ENCODE measurements around the gene HS3ST6.
"Not testable (repeated sequence)": the region's sequence is repeated elsewhere in the genome, so short reads cannot be mapped to it uniquely, and the experiment has no call there.

HS3ST6 gene

DNA sequence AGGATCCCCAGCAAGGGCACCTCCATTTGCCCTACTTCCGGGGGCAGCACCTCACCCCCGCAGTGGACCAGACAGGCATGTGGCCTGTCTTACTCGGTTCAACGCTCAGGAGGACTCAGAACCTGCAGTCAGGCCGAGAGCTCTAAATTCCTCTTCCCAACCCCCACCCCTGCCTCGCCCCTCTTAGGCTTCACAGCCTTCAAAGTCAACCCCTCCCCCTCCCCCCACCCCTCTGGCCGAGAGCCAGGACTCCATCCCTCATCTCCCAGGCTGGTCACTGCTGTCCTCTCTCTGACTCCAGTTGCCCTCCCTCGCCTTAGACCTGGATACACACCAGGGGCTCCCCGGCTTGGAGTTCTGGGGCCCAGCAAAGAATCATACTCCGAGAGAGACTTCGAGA is 8.1 kb upstream of the HS3ST6 start:
- DNase-seq (ENCODE audit: low spot score): no peak

DNA sequence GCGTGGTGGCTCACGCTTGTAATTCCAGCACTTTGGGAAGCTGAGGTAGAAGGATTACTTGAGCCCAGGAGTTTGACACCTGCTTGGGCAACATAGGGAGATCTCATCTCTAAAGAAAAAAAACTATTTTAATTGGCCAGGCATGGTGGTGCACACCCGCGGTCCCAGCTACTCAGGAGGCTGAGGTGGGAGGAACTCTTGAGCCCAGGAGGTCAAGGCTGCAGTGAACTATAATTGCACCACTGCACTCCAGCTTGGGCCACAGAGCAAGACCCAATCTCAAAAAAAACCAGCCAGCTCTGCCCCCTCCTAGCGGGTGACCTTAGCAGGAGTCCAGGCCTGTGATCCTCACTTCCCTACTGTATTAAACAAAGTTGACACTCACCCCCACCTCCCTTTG is 5.9 kb upstream of the HS3ST6 start:
- DNase-seq (ENCODE audit: low spot score): no peak

- peak; percentile 16 for DNase-seq (ENCODE audit: low spot score)
These were observed 5.3 kb upstream of the HS3ST6 start for GRCh38 chr16:1923299-1924034.

DNA sequence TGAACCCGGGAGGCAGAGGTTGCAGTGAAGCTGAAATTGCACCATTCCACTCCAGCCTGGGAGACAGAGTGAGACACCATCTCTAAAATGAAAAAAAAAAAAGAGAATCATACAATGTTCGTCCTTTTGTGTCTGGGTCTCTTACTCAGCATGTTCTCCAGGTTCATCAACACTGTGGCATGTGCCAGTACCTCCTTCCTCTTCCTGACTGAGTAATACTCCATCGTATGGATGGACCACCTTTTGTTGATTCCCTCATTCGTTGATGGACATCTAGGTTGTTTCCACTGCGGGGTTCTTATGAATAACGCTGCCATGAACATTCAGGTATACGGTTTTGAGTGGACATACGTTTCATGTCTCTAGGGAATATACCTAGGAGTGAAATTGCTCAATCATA is 4.1 kb upstream of the HS3ST6 start:
- DNase-seq (ENCODE audit: low spot score): no peak

DNA sequence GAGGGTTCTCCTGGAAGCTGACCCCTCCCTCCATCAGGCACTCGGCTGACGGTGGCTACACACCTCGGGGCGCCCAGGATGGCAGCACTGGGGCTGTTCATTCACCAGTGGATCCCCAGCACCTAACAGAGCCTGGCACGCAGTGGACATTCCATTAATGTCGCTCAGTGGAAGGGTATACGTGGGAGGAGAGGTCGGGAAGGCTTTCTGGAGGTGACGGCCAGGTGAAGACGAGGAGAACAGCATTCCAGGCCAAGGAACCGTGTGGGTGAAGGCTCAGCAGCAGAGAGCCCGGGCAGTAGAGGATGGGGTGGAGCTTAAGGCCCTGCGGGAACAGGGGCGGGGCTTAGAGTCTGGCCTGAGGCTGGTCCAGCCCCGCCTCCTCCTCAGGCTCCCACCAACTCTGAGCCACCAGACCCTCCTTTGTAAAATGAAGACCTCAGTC is 2.5 kb upstream of the HS3ST6 start:
- no peak for DNase-seq (ENCODE audit: low spot score)

DNA sequence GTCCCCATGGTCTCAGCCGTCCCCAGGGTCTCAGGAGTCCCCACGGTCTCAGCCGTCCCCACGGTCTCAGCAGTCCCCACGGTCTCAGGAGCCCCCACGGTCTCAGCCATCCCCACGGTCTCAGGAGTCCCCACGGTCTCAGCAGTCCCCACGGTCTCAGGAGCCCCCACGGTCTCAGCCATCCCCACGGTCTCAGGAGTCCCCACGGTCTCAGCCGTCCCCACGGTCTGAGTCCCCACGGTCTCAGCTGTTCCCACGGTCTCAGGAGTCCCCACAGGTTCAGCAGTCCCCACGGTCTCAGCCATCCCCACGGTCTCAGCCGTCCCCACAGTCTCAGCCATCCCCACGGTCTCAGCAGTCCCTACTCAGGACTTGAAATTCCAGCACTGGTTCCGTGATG is 1.9 kb upstream of the HS3ST6 start:
- DNase-seq (ENCODE audit: low spot score): not testable (repeated sequence)

GRCh38 chr16:1919327-1919998 is 1.2 kb upstream of the HS3ST6 start:
- DNase-seq (ENCODE audit: low spot score): no peak

DNA sequence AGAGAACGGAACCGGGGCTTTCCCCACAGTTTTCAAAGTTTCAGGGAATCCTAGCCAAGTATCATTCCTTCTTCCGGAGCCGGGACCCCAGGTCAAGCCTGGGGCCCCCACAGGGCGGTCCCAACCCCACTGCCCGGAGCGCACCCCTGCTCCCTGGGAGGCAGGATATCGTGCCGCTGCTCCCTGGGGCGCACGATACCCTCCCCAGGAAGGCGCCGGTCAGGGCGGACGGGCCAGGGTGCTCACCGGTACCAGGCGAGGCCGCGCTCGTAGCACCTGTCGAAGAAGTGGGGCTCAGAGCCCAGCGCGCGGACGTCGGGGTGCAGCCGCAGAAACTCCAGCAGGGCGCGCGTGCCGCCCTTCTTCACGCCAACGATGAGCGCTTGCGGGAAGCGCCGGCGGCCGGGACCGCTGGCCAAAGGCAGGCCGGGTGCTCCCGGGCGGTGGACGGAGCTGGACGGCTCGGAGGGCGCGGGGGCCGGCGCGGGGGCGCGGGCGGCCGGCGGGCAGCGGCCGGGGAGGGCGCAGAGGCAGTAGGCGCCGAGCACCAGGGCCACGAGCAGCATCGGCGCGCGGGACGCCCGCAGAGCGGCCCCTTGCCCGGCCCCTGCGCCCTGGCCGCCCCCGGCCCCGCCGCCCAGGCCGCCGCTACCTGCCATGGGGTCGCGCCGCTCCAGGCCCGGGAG is 407 bp downstream of the HS3ST6 start:
- no peak for DNase-seq (ENCODE audit: low spot score)

DNA sequence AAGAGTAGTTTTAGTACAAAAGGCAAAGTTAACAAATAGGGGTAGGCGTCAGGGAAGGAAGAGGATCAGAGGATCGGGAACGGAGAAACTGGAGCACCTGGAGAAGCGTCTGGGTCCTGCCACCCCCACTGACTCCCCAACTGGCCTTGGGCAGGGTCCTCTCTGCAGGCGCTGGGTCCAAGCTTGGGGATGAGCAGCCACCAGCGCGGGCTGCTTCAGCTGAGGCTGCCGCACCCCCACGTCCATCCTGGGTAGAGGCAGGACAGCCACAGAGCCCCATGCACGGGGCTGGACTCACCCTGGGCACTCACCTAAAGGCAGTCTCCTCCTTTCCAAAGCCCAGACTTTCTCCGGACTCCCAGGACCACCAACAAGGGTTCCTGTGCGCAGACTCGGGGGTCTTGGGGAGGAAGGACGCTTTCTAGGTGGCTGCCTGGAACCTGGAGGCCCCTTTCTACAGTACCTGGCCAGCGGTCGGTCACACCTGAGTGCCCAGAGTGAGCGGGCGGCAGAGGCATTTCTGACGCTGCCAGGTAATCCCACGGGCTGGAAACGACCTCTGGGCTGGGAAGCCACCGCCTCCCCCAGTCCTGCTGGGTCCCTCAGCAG is 1.1 kb downstream of the HS3ST6 start:
- DNase-seq (ENCODE audit: low spot score): no peak

DNA sequence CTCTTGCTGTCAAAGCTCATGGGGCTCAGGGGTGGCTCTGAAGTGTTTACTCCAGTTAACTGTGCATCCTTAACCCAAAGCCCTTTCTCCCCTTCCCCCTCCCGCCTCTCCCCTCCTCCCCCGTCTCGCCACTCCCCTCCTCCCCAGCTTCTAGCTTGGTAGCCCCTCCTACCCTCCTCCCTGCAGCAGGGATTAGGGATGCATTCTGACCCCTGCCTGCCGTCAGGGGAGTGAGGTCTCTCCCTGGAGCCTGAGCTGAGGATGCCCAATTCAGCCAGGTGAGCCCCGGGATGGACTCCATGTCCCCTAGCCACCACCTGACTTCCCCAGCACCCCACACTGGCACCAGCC is 1.6 kb downstream of the HS3ST6 start:
- DNase-seq (ENCODE audit: low spot score): no peak

DNA sequence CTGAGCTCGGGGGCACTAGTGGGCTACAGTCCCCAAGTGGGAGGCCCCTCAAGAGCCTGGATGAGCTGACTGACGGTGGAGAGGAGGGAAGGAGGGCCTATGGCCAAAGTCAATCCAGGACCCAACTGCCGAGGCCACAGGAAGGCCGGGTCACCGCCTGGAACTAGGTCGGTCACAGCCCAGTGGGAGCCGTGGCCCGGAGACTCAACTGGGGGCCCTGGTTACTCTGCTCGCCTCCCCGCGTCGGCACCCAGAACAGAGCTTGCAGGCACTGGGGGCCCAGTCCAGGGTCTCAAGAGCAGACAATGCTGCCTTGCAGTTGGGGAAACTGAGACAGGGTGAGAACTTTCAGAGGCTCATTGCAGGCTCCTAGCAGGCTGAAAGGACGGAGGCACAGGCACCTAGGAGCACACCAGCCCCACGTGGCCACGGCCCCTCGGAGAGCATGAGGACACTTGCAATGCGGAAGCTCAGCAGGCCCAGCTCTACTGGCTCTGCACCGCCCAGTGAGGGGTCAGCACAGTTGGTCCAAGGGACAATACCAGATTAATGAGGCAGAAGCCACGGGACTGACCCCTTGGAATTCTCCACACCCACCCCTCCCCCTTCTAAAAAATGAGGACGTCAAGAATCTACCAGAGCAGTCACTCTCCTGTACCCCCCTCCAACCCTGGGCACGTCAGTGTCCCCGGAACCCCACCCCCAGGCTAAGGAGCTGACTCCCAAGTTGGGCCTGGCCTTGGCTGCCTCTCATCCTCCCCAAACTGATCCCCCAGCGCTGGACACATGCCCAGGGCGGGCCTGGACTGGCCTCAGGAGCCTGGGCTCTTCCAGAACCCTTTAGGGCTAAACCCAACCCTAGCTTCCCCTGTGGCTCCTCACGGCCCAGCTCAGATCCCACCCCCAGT is 2.2 kb downstream of the HS3ST6 start:
- DNase-seq (ENCODE audit: low spot score): no peak

- DNase-seq (ENCODE audit: low spot score): no peak
These were observed 3.2 kb downstream of the HS3ST6 start for GRCh38 chr16:1914988-1915387.

GRCh38 chr16:1914084-1914608 is 4.1 kb downstream of the HS3ST6 start:
- DNase-seq (ENCODE audit: low spot score): no peak

DNA sequence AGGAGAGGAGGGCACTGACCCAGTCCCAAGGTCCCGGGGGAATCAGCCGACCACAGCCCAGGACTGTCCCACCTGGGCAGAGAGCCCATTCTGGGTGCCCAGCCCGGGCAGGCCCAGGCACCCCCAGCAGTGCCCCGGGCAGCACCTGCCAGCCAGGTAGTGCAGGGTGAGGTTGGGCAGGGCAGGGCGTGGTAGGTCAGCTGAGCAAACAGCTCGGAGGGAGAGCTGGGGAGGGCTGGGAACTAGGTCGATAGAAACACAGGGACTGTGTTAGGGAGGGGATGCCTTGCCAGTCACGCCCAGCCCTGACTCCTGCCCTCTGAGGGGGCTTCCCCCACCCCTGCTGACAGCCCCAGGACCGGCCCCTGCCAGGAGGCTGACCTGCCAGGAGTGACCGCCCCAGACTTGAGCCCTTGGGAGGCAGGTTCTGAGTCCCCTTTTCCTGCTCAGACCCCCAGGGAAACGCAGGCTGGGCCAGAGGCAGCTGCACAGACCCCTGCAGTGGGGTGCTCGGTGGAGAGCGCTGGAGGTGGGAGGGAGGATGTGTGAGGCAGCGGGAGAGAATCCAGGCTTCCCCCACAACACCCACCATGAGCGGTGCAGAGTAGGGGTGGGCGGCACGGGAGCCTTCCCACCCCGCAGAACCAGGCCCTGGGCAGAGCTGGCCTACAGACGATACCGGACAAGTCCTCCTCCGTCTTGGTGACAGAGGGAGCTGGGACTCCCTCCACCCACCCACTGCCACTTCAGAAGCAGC is 4.7 kb downstream of the HS3ST6 start:
- DNase-seq (ENCODE audit: low spot score): no peak

DNA sequence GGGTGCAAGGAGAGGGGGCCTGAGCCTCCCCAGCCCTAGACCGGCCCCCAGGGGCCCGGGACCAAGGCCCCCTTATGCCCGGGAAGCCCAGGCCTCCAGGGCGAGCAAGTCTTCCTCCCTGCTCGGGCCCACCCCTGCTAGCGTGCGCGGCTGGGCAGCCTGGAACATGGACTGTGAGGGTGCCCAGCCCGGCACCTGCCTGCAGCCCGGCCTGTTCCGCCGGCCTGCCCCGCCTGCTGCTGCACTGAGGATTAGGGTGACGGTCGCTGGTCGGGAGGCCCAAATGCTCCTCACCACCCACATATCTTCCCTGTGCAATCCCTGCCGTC is 6.0 kb downstream of the HS3ST6 start:
- DNase-seq (ENCODE audit: low spot score): no peak

- no peak for DNase-seq (ENCODE audit: low spot score)
These were observed 6.6 kb downstream of the HS3ST6 start for GRCh38 chr16:1911467-1912214.

DNA sequence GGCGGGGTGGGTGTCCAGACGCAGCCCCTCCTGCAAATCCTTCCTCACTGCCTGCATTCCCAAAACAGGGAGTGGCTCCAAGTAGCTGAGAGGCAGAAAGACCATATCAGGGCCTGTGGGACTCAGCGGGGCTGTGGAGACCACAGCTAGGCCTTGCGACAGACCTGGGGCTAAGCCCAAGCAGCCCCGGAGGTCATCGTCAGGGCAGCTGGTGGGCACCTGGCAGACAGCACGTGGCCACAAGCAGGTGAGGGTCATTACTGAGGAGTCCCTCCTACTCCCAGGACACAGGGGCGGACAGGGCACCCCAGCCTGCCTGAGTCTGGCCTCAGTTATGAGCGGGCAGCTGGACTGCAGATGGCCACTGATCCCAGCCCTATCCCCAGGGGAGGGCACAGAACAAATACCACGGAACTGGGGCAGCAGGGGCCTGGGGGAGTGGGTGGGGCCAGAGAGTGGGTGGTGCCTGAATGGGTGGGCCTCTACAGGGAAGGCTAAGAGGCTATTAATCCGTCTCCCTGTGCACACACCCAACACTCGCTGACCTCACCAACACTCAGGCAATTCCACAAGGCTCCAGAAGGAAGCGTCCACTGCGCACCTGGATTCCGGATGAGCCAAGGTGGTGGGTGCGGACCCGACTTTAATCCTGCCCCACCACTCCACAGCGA is 8.5 kb downstream of the HS3ST6 start:
- no peak for DNase-seq (ENCODE audit: low spot score)

GRCh38 chr16:1908983-1909382 is 9.2 kb downstream of the HS3ST6 start:
- DNase-seq (ENCODE audit: low spot score): no peak

- no peak for DNase-seq (ENCODE audit: low spot score)
These were observed 10.0 kb downstream of the HS3ST6 start for GRCh38 chr16:1908184-1908583.
